Keratinocyte (primary cell): ENCODE data around the gene EHBP1. TPM values are rescaled to one million over a fixed set of nuclear protein-coding genes. Genes with fewer than 3 reads are reported as not detected.

ENCODE experiments used
- DNase-seq: peaks from one replicate; pipeline ENCODE4 v3.0.0-alpha.2; 2011; ENCODE audit warnings: low read depth, missing footprints, low spot score
- FAIRE-seq: peaks from 2 replicates; lab custom pipeline; 2011; peaks lifted over from hg19 to GRCh38; lab: Jason Lieb, UNC
- H2AFZ ChIP-seq: 2 replicates; pipeline ENCODE4 v1.6.0; 2012; ENCODE audit warnings: low read length, control low read depth, inconsistent platforms; ENCODE audit not compliant: control insufficient read depth
- H3K27ac ChIP-seq: 2 replicates; pipeline ENCODE4 v1.5.1; 2011; ENCODE audit warnings: low read length; ENCODE audit not compliant: control insufficient read depth, insufficient read depth
- H3K27me3 ChIP-seq: 3 replicates; pipeline ENCODE4 v1.6.0; 2011; ENCODE audit warnings: low read length; ENCODE audit not compliant: control insufficient read depth, insufficient read depth; ENCODE audit errors: extremely low read depth
- H3K36me3 ChIP-seq, 2 experiments: 2 replicates in 1 of 2; 3 replicates in 1 of 2; pipeline ENCODE4 v1.5.1; 2011; ENCODE audit warnings: low read length in 2 of 2, mild to moderate bottlenecking in 1 of 2; ENCODE audit not compliant: control insufficient read depth in 2 of 2, insufficient read depth in 2 of 2; ENCODE audit errors: extremely low read depth in 1 of 2
- H3K4me1 ChIP-seq: 3 replicates; pipeline ENCODE4 v1.5.1; 2011; ENCODE audit warnings: low read length; ENCODE audit not compliant: control insufficient read depth, insufficient read depth; ENCODE audit errors: extremely low read depth
- H3K4me2 ChIP-seq: 3 replicates; pipeline ENCODE4 v1.6.0; 2011; ENCODE audit warnings: low read depth, low read length; ENCODE audit not compliant: control insufficient read depth, insufficient read depth; ENCODE audit errors: extremely low read depth
- H3K4me3 ChIP-seq, 3 experiments: fragments of 200-600 bp in 1 of 3; sonication (generic) in 1 of 3; 2 replicates in 2 of 3; 3 replicates in 1 of 3; pipeline ENCODE4 v1.5.1; 2011 to 2016; ENCODE audit warnings: low read length in 3 of 3, mild to moderate bottlenecking in 3 of 3, control low read depth in 2 of 3, inconsistent platforms in 1 of 3, low read depth in 1 of 3, mixed read lengths in 1 of 3, mixed run types in 1 of 3, moderate library complexity in 1 of 3; ENCODE audit not compliant: control insufficient read depth in 2 of 3, insufficient read depth in 2 of 3; ENCODE audit errors: extremely low read depth in 1 of 3
- H3K79me2 ChIP-seq: 2 replicates; pipeline ENCODE4 v1.6.0; 2012; ENCODE audit warnings: low read length; ENCODE audit not compliant: control insufficient read depth, insufficient read depth
- H3K9ac ChIP-seq: 3 replicates; pipeline ENCODE4 v1.6.0; 2011; ENCODE audit warnings: low read length; ENCODE audit not compliant: control insufficient read depth, insufficient read depth; ENCODE audit errors: extremely low read depth
- H3K9me1 ChIP-seq: 3 replicates; pipeline ENCODE4 v1.6.0; 2011; ENCODE audit warnings: low read length; ENCODE audit not compliant: control insufficient read depth, insufficient read depth; ENCODE audit errors: extremely low read depth
- H3K9me3 ChIP-seq: 2 replicates; pipeline ENCODE4 v1.5.1; 2012; ENCODE audit warnings: low read depth, low read length; ENCODE audit not compliant: control insufficient read depth
- H4K20me1 ChIP-seq: 3 replicates; pipeline ENCODE4 v1.6.0; 2011; ENCODE audit warnings: low read length; ENCODE audit not compliant: control insufficient read depth, insufficient read depth; ENCODE audit errors: extremely low read depth
- EZH2 ChIP-seq: IDR thresholded peaks from one replicate; pipeline ENCODE4 v1.6.1; 2012; ENCODE audit warnings: inconsistent platforms, mild to moderate bottlenecking, low read length, moderate library complexity
- dilution Hi-C: fragments of 300-500 bp; cut with MboI; formaldehyde crosslinking; loops from one replicate; pipeline ENCODE4 v1.7.0; 2020; ENCODE audit warnings: low sequenced_read_pairs; ENCODE audit not compliant: extremely low pct_ligation_motif_present
- polyA plus RNA-seq, 5 experiments: library from polyadenylated mRNA; depleted of rRNA in 3 of 5; stranded (reverse) in 3 of 5; stranded (forward) in 1 of 5; unstranded in 1 of 5; fragments of >200 nt; gene quantifications; 1 replicate in 1 of 5; 2 replicates in 3 of 5; 3 replicates in 1 of 5; pipeline versions ENCODE4 v1.2.1 to v1.2.3, GENCODE V29; 2011 to 2012; ENCODE audit warnings: missing spikeins in 2 of 5, low read depth in 1 of 5, low replicate concordance in 1 of 5
- TF ChIP-seq, protein P1 (sequence below), 3 experiments: IDR thresholded peaks in 1 of 3; conservative IDR thresholded peaks in 1 of 3; optimal IDR thresholded peaks in 1 of 3; 2 replicates in 2 of 3; 3 replicates in 1 of 3; pipeline versions ENCODE3 to v1.5.1; 2011; ENCODE audit warnings: low read length in 3 of 3, mild to moderate bottlenecking in 3 of 3, moderate library complexity in 2 of 3, control low read depth in 1 of 3, inconsistent platforms in 1 of 3; ENCODE audit not compliant: insufficient read depth in 2 of 3; ENCODE audit errors: extremely low read depth in 1 of 3

EHBP1 gene
- polyA plus RNA-seq, 1 donor (not counting 4 experiments of a cell fraction or from before 2014, with no cell fraction given), result 59.0 TPM

DNA sequence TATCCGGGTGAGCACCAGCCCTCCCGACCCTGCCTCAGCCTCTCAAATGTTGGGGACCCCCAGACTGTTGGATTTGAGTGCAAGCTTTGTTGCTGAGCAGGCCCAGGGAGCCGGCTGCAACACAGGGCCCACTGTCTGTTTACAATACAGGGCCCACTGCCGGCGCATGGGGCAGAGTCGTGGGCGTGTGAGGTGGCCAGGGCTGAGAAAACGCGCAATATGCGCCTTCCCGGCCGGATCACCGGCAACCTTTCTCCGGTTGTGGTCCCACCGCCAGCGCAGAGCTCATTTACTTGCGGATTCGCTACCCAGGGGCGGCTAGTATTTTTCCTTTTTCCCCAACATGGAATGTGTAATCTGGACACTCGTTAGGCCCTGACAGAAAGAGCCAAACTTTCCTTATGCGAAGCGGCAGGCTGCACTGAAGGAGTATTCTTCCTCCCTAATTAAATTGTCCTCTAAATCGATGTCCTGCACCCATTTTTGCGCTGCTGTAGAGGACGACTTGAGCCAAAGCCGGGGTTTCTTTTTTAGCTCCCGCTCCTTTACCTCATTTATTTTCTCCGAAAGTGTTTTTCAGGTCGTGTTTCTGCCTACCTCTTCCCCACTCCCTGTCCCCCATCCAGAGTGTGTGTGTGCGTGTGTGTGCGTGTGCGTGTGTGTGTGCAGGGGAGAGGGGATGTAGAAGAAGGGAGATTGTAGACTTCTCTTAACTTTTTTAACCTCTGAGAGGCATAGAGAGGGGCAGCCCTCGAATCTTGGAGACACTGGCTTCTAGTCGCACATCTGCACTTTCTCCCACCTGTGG is 347.8 kb downstream of the EHBP1 start:
- Histone ChIP-seq H3K36me3 (peaks cover 18 to 21% of the 10 kb centered on the region in 2 experiments), H3K27me3 (no peaks in the 10 kb centered on the region), H4K20me1 (no peaks in the 10 kb centered on the region), H3K79me2 (peaks cover 15% of the 10 kb centered on the region), H3K27ac (no peak overlapping the region), H3K9me1 (no peaks in the 10 kb centered on the region), H3K9ac (no peak overlapping the region), H2AFZ (no peak overlapping the region), H3K4me1 (peaks cover 7% of the 10 kb centered on the region), H3K4me2 (no peak overlapping the region), H3K4me3 (no peak overlapping the region), H3K9me3 (no peaks in the 10 kb centered on the region)
- no peak for DNase-seq
- TF ChIP-seq EZH2, result no peak
- TF ChIP-seq, protein P1, sequence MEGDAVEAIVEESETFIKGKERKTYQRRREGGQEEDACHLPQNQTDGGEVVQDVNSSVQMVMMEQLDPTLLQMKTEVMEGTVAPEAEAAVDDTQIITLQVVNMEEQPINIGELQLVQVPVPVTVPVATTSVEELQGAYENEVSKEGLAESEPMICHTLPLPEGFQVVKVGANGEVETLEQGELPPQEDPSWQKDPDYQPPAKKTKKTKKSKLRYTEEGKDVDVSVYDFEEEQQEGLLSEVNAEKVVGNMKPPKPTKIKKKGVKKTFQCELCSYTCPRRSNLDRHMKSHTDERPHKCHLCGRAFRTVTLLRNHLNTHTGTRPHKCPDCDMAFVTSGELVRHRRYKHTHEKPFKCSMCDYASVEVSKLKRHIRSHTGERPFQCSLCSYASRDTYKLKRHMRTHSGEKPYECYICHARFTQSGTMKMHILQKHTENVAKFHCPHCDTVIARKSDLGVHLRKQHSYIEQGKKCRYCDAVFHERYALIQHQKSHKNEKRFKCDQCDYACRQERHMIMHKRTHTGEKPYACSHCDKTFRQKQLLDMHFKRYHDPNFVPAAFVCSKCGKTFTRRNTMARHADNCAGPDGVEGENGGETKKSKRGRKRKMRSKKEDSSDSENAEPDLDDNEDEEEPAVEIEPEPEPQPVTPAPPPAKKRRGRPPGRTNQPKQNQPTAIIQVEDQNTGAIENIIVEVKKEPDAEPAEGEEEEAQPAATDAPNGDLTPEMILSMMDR (optimal IDR thresholded peaks at IDR 0.05 in 1 of 3, IDR thresholded peaks at IDR 0.05 in 1 of 3, conservative IDR thresholded peaks at IDR 0.05 in 1 of 3; ENCODE audit: extremely low read depth in 1 of 3, insufficient read depth in 2 of 3, low read length in 3 of 3), result no peak
- dilution Hi-C loops, result no loop called here
- FAIRE-seq, result no peak

DNA sequence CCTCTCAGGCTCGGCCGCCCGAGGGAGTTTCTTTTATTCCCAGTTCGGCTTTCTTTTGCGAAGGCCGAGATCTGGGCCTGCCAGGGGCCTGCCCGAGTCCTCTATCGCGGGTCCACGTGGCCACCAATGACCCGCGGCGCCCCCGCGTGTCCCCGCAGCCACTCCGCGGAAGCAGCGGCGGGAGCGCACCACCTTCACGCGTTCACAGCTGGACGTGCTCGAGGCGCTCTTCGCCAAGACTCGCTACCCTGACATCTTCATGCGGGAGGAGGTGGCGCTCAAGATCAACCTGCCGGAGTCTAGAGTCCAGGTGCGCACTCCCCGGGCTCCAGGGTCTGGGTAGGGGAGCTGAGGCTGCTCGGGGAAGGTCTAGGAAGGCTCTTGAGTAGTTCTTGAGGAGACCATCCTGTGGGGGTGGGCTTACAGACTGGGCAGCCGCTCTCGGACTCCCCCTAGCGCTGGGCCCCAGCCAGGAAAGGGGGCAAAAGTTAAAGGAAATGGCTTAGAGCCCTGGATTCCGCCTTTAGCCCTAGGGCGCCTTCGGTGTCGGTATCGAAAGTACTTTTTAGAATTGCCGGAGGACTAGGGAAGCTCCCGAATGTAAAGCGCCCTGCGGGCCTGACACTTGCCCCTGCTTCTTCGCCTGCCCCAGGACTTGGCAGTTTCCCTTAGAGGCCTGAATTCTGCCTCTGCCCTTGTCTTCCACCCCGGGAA is 348.5 kb downstream of the EHBP1 start:
- Histone ChIP-seq H3K9me3 (no peaks in the 10 kb centered on the region), H3K9me1 (no peaks in the 10 kb centered on the region), H2AFZ (no peak overlapping the region), H3K9ac (no peak overlapping the region), H3K4me1 (peaks cover 3% of the 10 kb centered on the region), H3K27me3 (no peaks in the 10 kb centered on the region), H3K27ac (no peak overlapping the region), H3K79me2 (peaks cover 15% of the 10 kb centered on the region), H3K4me3 (no peak overlapping the region), H3K4me2 (no peak overlapping the region), H4K20me1 (no peaks in the 10 kb centered on the region), H3K36me3 (peaks cover 18 to 21% of the 10 kb centered on the region in 2 experiments)
- FAIRE-seq, result no peak
- no peak for DNase-seq
- dilution Hi-C loops, result no loop called here
- TF ChIP-seq, protein P1 (optimal IDR thresholded peaks at IDR 0.05 in 1 of 3, IDR thresholded peaks at IDR 0.05 in 1 of 3, conservative IDR thresholded peaks at IDR 0.05 in 1 of 3; ENCODE audit: extremely low read depth in 1 of 3, insufficient read depth in 2 of 3, low read length in 3 of 3), result no peak
- no peak for TF ChIP-seq EZH2
